ENCODE measurements around the gene TRPV3. TPM values are rescaled to one million over a fixed set of nuclear protein-coding genes. Genes with fewer than 3 reads are reported as not detected.
A peak's percentile ranks its signal among the peaks of the same experiment; 100 is the strongest.

The TRPV3 gene
- total and polyA plus RNA-seq, 2 experiments from 2014 or later, result 0.15 to 0.69 TPM

- Histone ChIP-seq H4K20me1 (replicated peaks; ENCODE audit: insufficient read depth) (no peaks in the 10 kb centered on the region), H3K27me3 (ENCODE audit: insufficient read depth) (no peaks in the 10 kb centered on the region), H3K4me3 (no peak overlapping the region), H2AFZ (no peak overlapping the region), H3K36me3 (ENCODE audit: insufficient read depth) (no peaks in the 10 kb centered on the region), H3K27ac (ENCODE audit: low read depth) (no peak overlapping the region), H3K4me2 (no peak overlapping the region), H3K4me1 (ENCODE audit: insufficient read depth) (peaks cover 69% of the 10 kb centered on the region), H3K79me2 (replicated peaks; ENCODE audit: insufficient read depth) (no peaks in the 10 kb centered on the region), H3F3A (replicated peaks; ENCODE audit: low read depth) (no peaks in the 10 kb centered on the region), H3K9me2 (ENCODE audit: insufficient read depth) (no peaks in the 10 kb centered on the region)
- TF ChIP-seq, protein P1, sequence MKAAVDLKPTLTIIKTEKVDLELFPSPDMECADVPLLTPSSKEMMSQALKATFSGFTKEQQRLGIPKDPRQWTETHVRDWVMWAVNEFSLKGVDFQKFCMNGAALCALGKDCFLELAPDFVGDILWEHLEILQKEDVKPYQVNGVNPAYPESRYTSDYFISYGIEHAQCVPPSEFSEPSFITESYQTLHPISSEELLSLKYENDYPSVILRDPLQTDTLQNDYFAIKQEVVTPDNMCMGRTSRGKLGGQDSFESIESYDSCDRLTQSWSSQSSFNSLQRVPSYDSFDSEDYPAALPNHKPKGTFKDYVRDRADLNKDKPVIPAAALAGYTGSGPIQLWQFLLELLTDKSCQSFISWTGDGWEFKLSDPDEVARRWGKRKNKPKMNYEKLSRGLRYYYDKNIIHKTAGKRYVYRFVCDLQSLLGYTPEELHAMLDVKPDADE (IDR thresholded peaks at IDR 0.05), result no peak
- no peak for TF ChIP-seq ZNF114 (CRISPR knock-in tag; IDR thresholded peaks at IDR 0.05)
- TF ChIP-seq JUNB (IDR thresholded peaks at IDR 0.05; ENCODE audit: unreplicated experiment), result no peak
- no peak for ATAC-seq
- no peak for DNase-seq (ENCODE audit: low spot score)
- Mint-ChIP-seq H3K9me3 (no peaks in the 10 kb centered on the region), H3K36me3 (ENCODE audit: low read depth) (no peaks in the 10 kb centered on the region), H3K4me3 (no peak overlapping the region), H3K4me1 (peaks cover 61% of the 10 kb centered on the region), H3K27me3 (ENCODE audit: insufficient read depth, low read depth, poor library complexity) (peaks cover 2% of the 10 kb centered on the region), H3K27ac (no peak overlapping the region; the same call in 1 of the 2 replicates)
Observed at GRCh38 chr17:3485481-3486068, 72.0 kb downstream of the TRPV3 start.

- TF ChIP-seq, protein P1 (IDR thresholded peaks at IDR 0.05), result no peak
- TF ChIP-seq JUNB (IDR thresholded peaks at IDR 0.05; ENCODE audit: unreplicated experiment) (no peak), CREB1 (CRISPR knock-in tag; IDR thresholded peaks at IDR 0.05; ENCODE audit: low read depth) (no peak), NANOG (IDR thresholded peaks at IDR 0.05; ENCODE audit: borderline replicate concordance) (peak; percentile 73), ZNF462 (CRISPR knock-in tag; IDR thresholded peaks at IDR 0.05) (no peak), EZH2phosphoT487 (IDR thresholded peaks at IDR 0.05; ENCODE audit: unreplicated experiment) (no peak), ZNF114 (CRISPR knock-in tag; IDR thresholded peaks at IDR 0.05) (no peak)
- TF ChIP-seq, protein P2, sequence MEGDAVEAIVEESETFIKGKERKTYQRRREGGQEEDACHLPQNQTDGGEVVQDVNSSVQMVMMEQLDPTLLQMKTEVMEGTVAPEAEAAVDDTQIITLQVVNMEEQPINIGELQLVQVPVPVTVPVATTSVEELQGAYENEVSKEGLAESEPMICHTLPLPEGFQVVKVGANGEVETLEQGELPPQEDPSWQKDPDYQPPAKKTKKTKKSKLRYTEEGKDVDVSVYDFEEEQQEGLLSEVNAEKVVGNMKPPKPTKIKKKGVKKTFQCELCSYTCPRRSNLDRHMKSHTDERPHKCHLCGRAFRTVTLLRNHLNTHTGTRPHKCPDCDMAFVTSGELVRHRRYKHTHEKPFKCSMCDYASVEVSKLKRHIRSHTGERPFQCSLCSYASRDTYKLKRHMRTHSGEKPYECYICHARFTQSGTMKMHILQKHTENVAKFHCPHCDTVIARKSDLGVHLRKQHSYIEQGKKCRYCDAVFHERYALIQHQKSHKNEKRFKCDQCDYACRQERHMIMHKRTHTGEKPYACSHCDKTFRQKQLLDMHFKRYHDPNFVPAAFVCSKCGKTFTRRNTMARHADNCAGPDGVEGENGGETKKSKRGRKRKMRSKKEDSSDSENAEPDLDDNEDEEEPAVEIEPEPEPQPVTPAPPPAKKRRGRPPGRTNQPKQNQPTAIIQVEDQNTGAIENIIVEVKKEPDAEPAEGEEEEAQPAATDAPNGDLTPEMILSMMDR (conservative IDR thresholded peaks at IDR 0.05; ENCODE audit: low read depth in 2 of 2), result no peak
Observed at GRCh38 chr17:3482852-3483251, 74.8 kb downstream of the TRPV3 start.

More at GRCh38 chr17:3482852-3483251, 74.8 kb downstream of the TRPV3 start:
- H3K9me3 Mint-ChIP-seq, result no peaks in the 10 kb centered on the region
- Histone ChIP-seq H3K4me1 (ENCODE audit: insufficient read depth) (peaks cover 50% of the 10 kb centered on the region), H3K79me2 (replicated peaks; ENCODE audit: insufficient read depth) (no peaks in the 10 kb centered on the region), H3F3A (replicated peaks; ENCODE audit: low read depth) (no peaks in the 10 kb centered on the region), H3K27me3 (ENCODE audit: insufficient read depth) (no peaks in the 10 kb centered on the region), H4K20me1 (replicated peaks; ENCODE audit: insufficient read depth) (no peaks in the 10 kb centered on the region), H3K4me3 (peak overlapping the region; percentile 11), H3K9me2 (ENCODE audit: insufficient read depth) (no peaks in the 10 kb centered on the region), H3K27ac (ENCODE audit: low read depth) (0 out of 2 replicates have a peak overlapping the region, but pooled peaks have one; percentile 10), H2AFZ (no peak overlapping the region), H3K4me2 (peak overlapping the region; percentile 61), H3K36me3 (ENCODE audit: insufficient read depth) (no peaks in the 10 kb centered on the region)
- peaks cover 2% of the 10 kb centered on the region for H3K27me3 Mint-ChIP-seq (ENCODE audit: insufficient read depth, low read depth, poor library complexity)
- peak overlapping the region; percentile 82; the same call in 1 of the 2 replicates for H3K27ac Mint-ChIP-seq
- H3K4me3 Mint-ChIP-seq, result peak overlapping the region; percentile 59
- H3K36me3 Mint-ChIP-seq (ENCODE audit: low read depth), result no peaks in the 10 kb centered on the region
- ATAC-seq (peak; percentile 88), DNase-seq (ENCODE audit: low spot score) (peak; percentile 72)
- peaks cover 50% of the 10 kb centered on the region for H3K4me1 Mint-ChIP-seq
